NCI-H2227 (cell line): ENCODE measurements around the gene SPRY2.

Experiments
- DNase-seq: peaks from one replicate; lab custom pipeline; 2025; ENCODE audit not compliant: unreplicated experiment; lab: John Stamatoyannopoulos, UW

Gene SPRY2

GRCh38 chr13:80314711-80315653 is 25.9 kb downstream of the SPRY2 start:
- DNase-seq = no peak

- no peak for DNase-seq
Observed at GRCh38 chr13:80313668-80314256, 27.2 kb downstream of the SPRY2 start.

GRCh38 chr13:80312967-80313366 is 28.0 kb downstream of the SPRY2 start:
- no peak for DNase-seq

- no peak for DNase-seq
Observed at GRCh38 chr13:80312012-80312704, 28.8 kb downstream of the SPRY2 start.

GRCh38 chr13:80309926-80310325 is 31.0 kb downstream of the SPRY2 start:
- no peak for DNase-seq

- no peak for DNase-seq
Observed at GRCh38 chr13:80307401-80307987, 33.4 kb downstream of the SPRY2 start.

- DNase-seq = no peak
Observed at GRCh38 chr13:80306337-80306972, 34.5 kb downstream of the SPRY2 start.

- no peak for DNase-seq
Observed at GRCh38 chr13:80305737-80306136, 35.2 kb downstream of the SPRY2 start.

GRCh38 chr13:80303225-80303811 is 37.6 kb downstream of the SPRY2 start:
- no peak for DNase-seq

- DNase-seq = no peak
Observed at GRCh38 chr13:80299046-80299445, 41.9 kb downstream of the SPRY2 start.

- no peak for DNase-seq
Observed at GRCh38 chr13:80297503-80297902, 43.4 kb downstream of the SPRY2 start.

GRCh38 chr13:80297094-80297493 is 43.8 kb downstream of the SPRY2 start:
- DNase-seq = no peak

GRCh38 chr13:80296638-80297037 is 44.3 kb downstream of the SPRY2 start:
- DNase-seq = no peak

- DNase-seq = no peak
Observed at GRCh38 chr13:80290591-80290990, 50.3 kb downstream of the SPRY2 start.
